Measurements from ENCODE around the gene VGF.

DNA sequence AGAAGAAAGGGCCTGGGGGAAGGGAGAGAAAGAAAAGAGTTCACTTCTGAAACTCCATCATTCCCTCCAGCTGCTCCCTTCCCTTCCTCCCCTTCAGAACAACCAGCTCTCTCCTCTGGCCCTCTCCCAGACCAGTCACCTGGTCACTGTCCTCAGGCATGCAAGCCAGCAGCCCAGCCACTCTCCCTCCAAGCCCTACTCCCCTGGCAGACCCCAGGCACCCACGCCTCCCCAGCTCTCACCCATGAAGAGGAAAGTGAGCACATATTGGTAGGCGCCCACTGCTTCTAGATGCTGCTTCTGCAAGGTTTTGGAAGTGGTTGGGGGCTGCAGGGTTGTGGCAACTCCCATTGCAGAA is 35.1 kb upstream of the VGF start:
- TF ChIP-seq, protein P1, sequence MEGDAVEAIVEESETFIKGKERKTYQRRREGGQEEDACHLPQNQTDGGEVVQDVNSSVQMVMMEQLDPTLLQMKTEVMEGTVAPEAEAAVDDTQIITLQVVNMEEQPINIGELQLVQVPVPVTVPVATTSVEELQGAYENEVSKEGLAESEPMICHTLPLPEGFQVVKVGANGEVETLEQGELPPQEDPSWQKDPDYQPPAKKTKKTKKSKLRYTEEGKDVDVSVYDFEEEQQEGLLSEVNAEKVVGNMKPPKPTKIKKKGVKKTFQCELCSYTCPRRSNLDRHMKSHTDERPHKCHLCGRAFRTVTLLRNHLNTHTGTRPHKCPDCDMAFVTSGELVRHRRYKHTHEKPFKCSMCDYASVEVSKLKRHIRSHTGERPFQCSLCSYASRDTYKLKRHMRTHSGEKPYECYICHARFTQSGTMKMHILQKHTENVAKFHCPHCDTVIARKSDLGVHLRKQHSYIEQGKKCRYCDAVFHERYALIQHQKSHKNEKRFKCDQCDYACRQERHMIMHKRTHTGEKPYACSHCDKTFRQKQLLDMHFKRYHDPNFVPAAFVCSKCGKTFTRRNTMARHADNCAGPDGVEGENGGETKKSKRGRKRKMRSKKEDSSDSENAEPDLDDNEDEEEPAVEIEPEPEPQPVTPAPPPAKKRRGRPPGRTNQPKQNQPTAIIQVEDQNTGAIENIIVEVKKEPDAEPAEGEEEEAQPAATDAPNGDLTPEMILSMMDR (optimal IDR thresholded peaks at IDR 0.05 in 1 of 3, IDR thresholded peaks at IDR 0.05 in 1 of 3, conservative IDR thresholded peaks at IDR 0.05 in 1 of 3; ENCODE audit: extremely low read depth in 1 of 3, insufficient read depth in 2 of 3, low read length in 3 of 3): no peak
- no peak for TF ChIP-seq EZH2 (IDR thresholded peaks at IDR 0.05; ENCODE audit: low read length)
